H9 (cell line): ENCODE data around the gene SFMBT1. TPM values are rescaled to one million over a fixed set of nuclear protein-coding genes. Genes with fewer than 3 reads are reported as not detected.

Source experiments
- DNase-seq: peaks from one replicate; pipeline ENCODE4 v3.0.0-alpha.2; 2017
- H2AFZ ChIP-seq: one replicate; pipeline ENCODE4 v1.6.1; 2013; ENCODE audit warnings: mild to moderate bottlenecking, low read length, control low read depth, moderate library complexity
- H2AK5ac ChIP-seq: 2 replicates; pipeline ENCODE4 v1.6.1; 2013; ENCODE audit warnings: low read length, control low read depth, mixed read lengths; ENCODE audit not compliant: insufficient read length
- H2BK120ac ChIP-seq: one replicate; pipeline ENCODE4 v1.6.1; 2013; ENCODE audit warnings: low read depth, mild to moderate bottlenecking, low read length, control low read depth, inconsistent platforms; ENCODE audit not compliant: poor library complexity, severe bottlenecking
- H2BK12ac ChIP-seq: 2 replicates; pipeline ENCODE4 v1.6.1; 2013; ENCODE audit warnings: low read length, control low read depth, mixed read lengths, low read depth; ENCODE audit not compliant: insufficient read length
- H2BK15ac ChIP-seq: 2 replicates; pipeline ENCODE4 v1.6.1; 2013; ENCODE audit warnings: low read depth, low read length, control low read depth
- H2BK20ac ChIP-seq: one replicate; pipeline ENCODE4 v1.6.1; 2013; ENCODE audit warnings: low read depth, mild to moderate bottlenecking, low read length, control low read depth, inconsistent platforms; ENCODE audit not compliant: poor library complexity, severe bottlenecking
- H2BK5ac ChIP-seq: 2 replicates; pipeline ENCODE4 v1.6.1; 2013; ENCODE audit warnings: low read length, control low read depth, mixed read lengths; ENCODE audit not compliant: insufficient read length
- H3K14ac ChIP-seq: 2 replicates; pipeline ENCODE4 v1.6.1; 2013; ENCODE audit warnings: low read length, control low read depth; ENCODE audit not compliant: insufficient read depth
- H3K18ac ChIP-seq: 2 replicates; pipeline ENCODE4 v1.6.1; 2013; ENCODE audit warnings: low read depth, mild to moderate bottlenecking, mixed read lengths, low read length, control low read depth; ENCODE audit not compliant: insufficient read length
- H3K23ac ChIP-seq: 2 replicates; pipeline ENCODE4 v1.6.1; 2013; ENCODE audit warnings: low read length, control low read depth, mixed read lengths, low read depth; ENCODE audit not compliant: insufficient read length
- H3K23me2 ChIP-seq: 2 replicates; pipeline ENCODE4 v1.6.1; 2013; ENCODE audit warnings: low read depth, mild to moderate bottlenecking, mixed read lengths, low read length, control low read depth; ENCODE audit not compliant: insufficient read length, poor library complexity, severe bottlenecking
- H3K27ac ChIP-seq: 2 replicates; pipeline ENCODE4 v1.5.1; 2013; ENCODE audit warnings: low read length, control low read depth, mixed read lengths, low read depth; ENCODE audit not compliant: insufficient read length
- H3K27me3 ChIP-seq: 2 replicates; pipeline ENCODE4 v1.6.1; 2013; ENCODE audit warnings: low read length, control low read depth, inconsistent platforms; ENCODE audit not compliant: insufficient read depth
- H3K4ac ChIP-seq: 2 replicates; pipeline ENCODE4 v1.6.1; 2013; ENCODE audit warnings: low read depth, mild to moderate bottlenecking, control low read depth, inconsistent platforms, low read length, moderate library complexity
- H3K4me1 ChIP-seq: 2 replicates; pipeline ENCODE4 v1.6.1; 2013; ENCODE audit warnings: low read length, control low read depth, inconsistent platforms; ENCODE audit not compliant: insufficient read depth
- H3K4me2 ChIP-seq: 2 replicates; pipeline ENCODE4 v1.6.1; 2013; ENCODE audit warnings: low read length, control low read depth, mixed read lengths; ENCODE audit not compliant: insufficient read length, insufficient read depth
- H3K56ac ChIP-seq: 2 replicates; pipeline ENCODE4 v1.6.1; 2013; ENCODE audit warnings: low read depth, mild to moderate bottlenecking, mixed read lengths, low read length, control low read depth; ENCODE audit not compliant: insufficient read length
- H3K79me1 ChIP-seq: 2 replicates; pipeline ENCODE4 v1.6.1; 2013; ENCODE audit warnings: low read depth, mild to moderate bottlenecking, moderate library complexity, low read length, control low read depth, inconsistent platforms; ENCODE audit not compliant: insufficient read depth, poor library complexity, severe bottlenecking
- H3K79me2 ChIP-seq: 2 replicates; pipeline ENCODE4 v1.6.1; 2013; ENCODE audit warnings: low read length, control low read depth, inconsistent platforms; ENCODE audit not compliant: insufficient read depth
- H3K9ac ChIP-seq: 2 replicates; pipeline ENCODE4 v1.6.1; 2013; ENCODE audit warnings: low read length, control low read depth, mixed read lengths; ENCODE audit not compliant: insufficient read length; ENCODE audit errors: extremely low read depth
- H3K9me3 ChIP-seq: one replicate; pipeline ENCODE4 v1.6.1; 2013; ENCODE audit warnings: low read depth, low read length, inconsistent platforms; ENCODE audit not compliant: control insufficient read depth
- H3T11ph ChIP-seq: one replicate; pipeline ENCODE4 v1.6.1; 2013; ENCODE audit warnings: mild to moderate bottlenecking, low read length, control low read depth, inconsistent platforms
- H4K20me1 ChIP-seq: one replicate; pipeline ENCODE4 v1.6.1; 2013; ENCODE audit not compliant: control insufficient read depth, insufficient read length, insufficient read depth
- H4K5ac ChIP-seq: 2 replicates; pipeline ENCODE4 v1.6.1; 2013; ENCODE audit warnings: low read depth, mild to moderate bottlenecking, mixed read lengths, low read length, control low read depth; ENCODE audit not compliant: insufficient read length
- H4K8ac ChIP-seq: replicated peaks from 2 replicates; pipeline ENCODE4 v1.6.1; 2013; ENCODE audit warnings: low read length, control low read depth, mixed read lengths, low read depth; ENCODE audit not compliant: insufficient read length
- H4K91ac ChIP-seq: 2 replicates; pipeline ENCODE4 v1.6.1; 2013; ENCODE audit warnings: low read depth, mild to moderate bottlenecking, moderate library complexity, mixed read lengths, low read length, control low read depth; ENCODE audit not compliant: insufficient read length
- H3K27ac Mint-ChIP-seq, 3 experiments: 2 replicates in 2 of 3; 3 replicates in 1 of 3; pipeline ENCODE4 v1.8.0; 2020 to 2021; ENCODE audit warnings: mixed read lengths in 3 of 3, mild to moderate bottlenecking in 1 of 3, moderate library complexity in 1 of 3
- H3K27me3 Mint-ChIP-seq: 2 replicates; pipeline ENCODE4 v1.8.0; 2021; ENCODE audit warnings: low read depth, mild to moderate bottlenecking, moderate library complexity, mixed read lengths
- H3K36me3 Mint-ChIP-seq, 3 experiments: 2 replicates in 2 of 3; 3 replicates in 1 of 3; pipeline ENCODE4 v1.8.0; 2020 to 2021; ENCODE audit warnings: low read depth in 3 of 3, mixed read lengths in 3 of 3; ENCODE audit not compliant: insufficient read depth in 1 of 3
- H3K4me1 Mint-ChIP-seq, 2 experiments: 2 replicates each; pipeline ENCODE4 v1.8.0; 2020; ENCODE audit warnings: mixed read lengths in 2 of 2
- H3K4me3 Mint-ChIP-seq, 2 experiments: 2 replicates in 1 of 2; 3 replicates in 1 of 2; pipeline ENCODE4 v1.8.0; 2020 to 2021; ENCODE audit warnings: mild to moderate bottlenecking in 2 of 2, mixed read lengths in 2 of 2, moderate library complexity in 1 of 2
- H3K9me3 Mint-ChIP-seq, 2 experiments: 2 replicates in 1 of 2; 3 replicates in 1 of 2; pipeline ENCODE4 v1.8.0; 2020; ENCODE audit warnings: mild to moderate bottlenecking in 2 of 2, mixed read lengths in 2 of 2, moderate library complexity in 1 of 2
- CTCF ChIP-seq: fragments of 200-600 bp; sonication (generic); conservative IDR thresholded peaks from 3 replicates; pipeline ENCODE4 v1.8.0; 2021; ENCODE audit warnings: antibody characterized with exemption, mild to moderate bottlenecking
- WGBS: extraction: QIAGEN DNeasy Blood & Tissue Kit; methylation state at CpG from one replicate; pipeline ENCODE4 v1.1.7; 2013; ENCODE audit warnings: missing lambda C conversion rate, low lambda C conversion rate, mixed read lengths; ENCODE audit not compliant: insufficient read length; ENCODE audit errors: extremely low coverage; 5-methylcytosine and 5-hydroxymethylcytosine counted together
- total RNA-seq: library from RNA; stranded (reverse); gene quantifications from 2 replicates; pipeline ENCODE4 v1.2.1, GENCODE V29; 2021

Gene SFMBT1
- total RNA-seq, 1 experiment from 2014 or later, result 15.3 TPM

- Histone ChIP-seq H3K79me2 (peaks cover 3% of the 10 kb centered on the region; the same call in 1 of the 2 replicates), H4K8ac (no peak within 1 kb of the TSS), H3K18ac (no peak within 1 kb of the TSS), H3K4me1 (no peaks in the 10 kb centered on the region; the same call in none of the 2 replicates), H3K27ac (no peak within 1 kb of the TSS), H3T11ph (no peak within 1 kb of the TSS), H3K79me1 (peaks cover 9% of the 10 kb centered on the region), H3K4ac (no peak within 1 kb of the TSS), H3K9ac (peak within 1 kb of the TSS; percentile 46), H3K9me3 (no peaks in the 10 kb centered on the region), H3K23ac (no peak within 1 kb of the TSS), H2BK15ac (no peak within 1 kb of the TSS), H3K27me3 (no peaks in the 10 kb centered on the region), H4K5ac (no peak within 1 kb of the TSS), H3K23me2 (peaks cover 7% of the 10 kb centered on the region), H4K20me1 (no peaks in the 10 kb centered on the region), H2BK20ac (no peak within 1 kb of the TSS), H3K14ac (no peak within 1 kb of the TSS), H2BK5ac (no peak within 1 kb of the TSS), H3K56ac (no peak within 1 kb of the TSS), H2BK120ac (no peak within 1 kb of the TSS), H2BK12ac (no peak within 1 kb of the TSS), H3K4me2 (peak within 1 kb of the TSS; percentile 87), H2AK5ac (no peak within 1 kb of the TSS), H4K91ac (no peak within 1 kb of the TSS), H2AFZ (peak within 1 kb of the TSS; percentile 6)
- peak; percentile 92 for DNase-seq
- no peak for TF ChIP-seq CTCF
- no CpG with 5 or more reads among the region's 85 CpGs for WGBS
- Mint-ChIP-seq H3K27ac (peak within 1 kb of the TSS; percentile 78 to 89 (median 88); a peak in 6 of 7 replicates), H3K4me3 (peak within 1 kb of the TSS; percentile 85 to 96), H3K9me3 (no peaks in the 10 kb centered on the region), H3K27me3 (peaks cover 4% of the 10 kb centered on the region; the same call in 1 of the 2 replicates), H3K36me3 (peaks cover 0 to 11% (median 11%) of the 10 kb centered on the region in 3 experiments; a peak in 5 of 7 replicates), H3K4me1 (peaks cover 15 to 18% of the 10 kb centered on the region in 2 experiments)
Measured at GRCh38 chr3:52897130-52898122, 148.4 kb downstream of the SFMBT1 start, which contains the start of gene STIMATE. Gene STIMATE, minus strand, starts transcription at chr3:52897548. Its CDS starts 98 bp downstream, at chr3:52897450.
